WI38 (cell line): ENCODE measurements around the gene USP48.

Experiments
- H3K4me3 ChIP-seq: 2 replicates; pipeline ENCODE4 v1.5.1; 2011; ENCODE audit warnings: low read depth, mild to moderate bottlenecking, control low read depth, low read length
- TF ChIP-seq, protein P1 (sequence below): IDR thresholded peaks from 2 replicates; pipeline ENCODE4 v1.5.1; 2012; ENCODE audit warnings: low read depth, mild to moderate bottlenecking, control low read depth, low read length

Gene USP48

DNA sequence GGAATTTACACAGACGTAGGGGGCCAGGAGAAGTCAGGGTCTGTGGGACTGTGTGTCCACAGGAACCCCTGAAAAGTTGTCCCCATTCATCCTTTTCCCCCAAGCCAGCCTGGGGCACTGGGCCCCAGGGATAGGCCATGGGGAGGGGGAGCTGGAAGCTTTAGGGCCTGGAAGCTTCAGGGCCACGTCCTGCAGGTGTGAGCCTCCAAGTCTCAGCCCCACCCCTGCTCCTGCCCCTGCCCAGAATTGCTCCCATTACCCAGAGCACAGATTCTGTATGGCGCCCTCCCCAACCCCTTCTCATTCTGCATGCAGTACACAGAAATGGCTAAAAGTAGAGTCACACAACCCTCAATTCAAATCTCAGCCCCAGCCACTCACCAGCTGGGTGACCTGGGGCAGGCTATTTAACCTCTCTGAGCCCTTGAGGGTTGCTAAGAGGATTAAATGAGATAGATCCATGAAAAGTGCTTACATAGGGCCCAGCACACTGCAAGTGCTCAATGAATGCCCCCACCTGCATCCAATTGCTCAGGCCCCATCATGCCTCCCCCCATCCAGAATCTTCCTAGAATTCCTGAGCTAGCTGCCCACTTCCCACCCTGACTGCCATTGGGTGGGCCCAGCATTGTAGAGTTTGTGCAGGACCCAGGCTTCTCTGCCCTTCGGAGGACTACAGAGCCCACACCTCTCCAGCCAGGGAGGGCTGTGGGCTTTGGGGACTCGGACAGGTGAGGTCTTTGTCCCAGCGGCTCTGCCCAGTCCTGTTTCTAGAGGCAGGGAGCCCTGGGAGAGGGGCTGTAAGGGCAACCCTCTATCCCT is 120.3 kb downstream of the USP48 start:
- TF ChIP-seq, protein P1, sequence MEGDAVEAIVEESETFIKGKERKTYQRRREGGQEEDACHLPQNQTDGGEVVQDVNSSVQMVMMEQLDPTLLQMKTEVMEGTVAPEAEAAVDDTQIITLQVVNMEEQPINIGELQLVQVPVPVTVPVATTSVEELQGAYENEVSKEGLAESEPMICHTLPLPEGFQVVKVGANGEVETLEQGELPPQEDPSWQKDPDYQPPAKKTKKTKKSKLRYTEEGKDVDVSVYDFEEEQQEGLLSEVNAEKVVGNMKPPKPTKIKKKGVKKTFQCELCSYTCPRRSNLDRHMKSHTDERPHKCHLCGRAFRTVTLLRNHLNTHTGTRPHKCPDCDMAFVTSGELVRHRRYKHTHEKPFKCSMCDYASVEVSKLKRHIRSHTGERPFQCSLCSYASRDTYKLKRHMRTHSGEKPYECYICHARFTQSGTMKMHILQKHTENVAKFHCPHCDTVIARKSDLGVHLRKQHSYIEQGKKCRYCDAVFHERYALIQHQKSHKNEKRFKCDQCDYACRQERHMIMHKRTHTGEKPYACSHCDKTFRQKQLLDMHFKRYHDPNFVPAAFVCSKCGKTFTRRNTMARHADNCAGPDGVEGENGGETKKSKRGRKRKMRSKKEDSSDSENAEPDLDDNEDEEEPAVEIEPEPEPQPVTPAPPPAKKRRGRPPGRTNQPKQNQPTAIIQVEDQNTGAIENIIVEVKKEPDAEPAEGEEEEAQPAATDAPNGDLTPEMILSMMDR: no peak
- H3K4me3 ChIP-seq: no peak overlapping the region

DNA sequence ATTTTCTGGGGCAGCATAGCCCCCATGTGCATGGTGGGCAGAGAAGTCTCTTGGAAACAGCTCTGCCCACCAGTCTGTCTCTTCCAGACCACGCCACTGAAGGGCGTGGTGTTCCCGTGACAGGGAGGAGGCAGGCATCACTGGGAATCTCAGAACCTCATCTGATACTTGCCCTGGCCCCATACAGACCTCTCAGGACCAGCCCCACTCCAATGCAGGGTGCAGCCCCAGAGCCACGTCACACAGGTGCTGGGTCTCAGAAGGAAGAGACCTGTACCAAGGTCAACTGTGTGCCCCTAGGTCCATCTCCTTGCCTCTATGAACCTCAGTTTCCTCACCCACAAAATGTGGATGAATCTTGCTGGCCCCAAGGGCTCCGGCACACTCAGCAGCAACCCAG is 121.1 kb downstream of the USP48 start:
- TF ChIP-seq, protein P1: no peak
- H3K4me3 ChIP-seq: no peak overlapping the region

DNA sequence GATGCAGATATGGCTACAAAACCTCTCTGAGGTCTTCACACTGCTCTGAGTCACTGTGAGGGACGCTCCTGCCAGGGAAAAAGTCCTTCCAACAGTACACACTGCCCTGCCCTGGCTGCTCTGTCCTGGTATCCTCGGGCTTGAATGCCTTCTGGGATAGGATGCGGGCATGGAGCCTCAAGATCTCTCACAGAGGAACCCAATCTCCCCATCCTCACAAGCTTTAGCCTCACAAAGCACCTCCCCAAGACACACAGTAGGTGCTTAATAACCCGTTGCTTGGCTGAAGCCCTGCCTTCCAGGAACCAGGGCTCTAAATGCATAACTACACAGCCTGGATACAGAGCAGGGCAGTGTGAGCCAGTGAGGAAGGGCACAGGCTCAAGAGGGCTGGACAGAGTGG is 123.0 kb downstream of the USP48 start:
- TF ChIP-seq, protein P1: no peak
- H3K4me3 ChIP-seq: no peak overlapping the region

DNA sequence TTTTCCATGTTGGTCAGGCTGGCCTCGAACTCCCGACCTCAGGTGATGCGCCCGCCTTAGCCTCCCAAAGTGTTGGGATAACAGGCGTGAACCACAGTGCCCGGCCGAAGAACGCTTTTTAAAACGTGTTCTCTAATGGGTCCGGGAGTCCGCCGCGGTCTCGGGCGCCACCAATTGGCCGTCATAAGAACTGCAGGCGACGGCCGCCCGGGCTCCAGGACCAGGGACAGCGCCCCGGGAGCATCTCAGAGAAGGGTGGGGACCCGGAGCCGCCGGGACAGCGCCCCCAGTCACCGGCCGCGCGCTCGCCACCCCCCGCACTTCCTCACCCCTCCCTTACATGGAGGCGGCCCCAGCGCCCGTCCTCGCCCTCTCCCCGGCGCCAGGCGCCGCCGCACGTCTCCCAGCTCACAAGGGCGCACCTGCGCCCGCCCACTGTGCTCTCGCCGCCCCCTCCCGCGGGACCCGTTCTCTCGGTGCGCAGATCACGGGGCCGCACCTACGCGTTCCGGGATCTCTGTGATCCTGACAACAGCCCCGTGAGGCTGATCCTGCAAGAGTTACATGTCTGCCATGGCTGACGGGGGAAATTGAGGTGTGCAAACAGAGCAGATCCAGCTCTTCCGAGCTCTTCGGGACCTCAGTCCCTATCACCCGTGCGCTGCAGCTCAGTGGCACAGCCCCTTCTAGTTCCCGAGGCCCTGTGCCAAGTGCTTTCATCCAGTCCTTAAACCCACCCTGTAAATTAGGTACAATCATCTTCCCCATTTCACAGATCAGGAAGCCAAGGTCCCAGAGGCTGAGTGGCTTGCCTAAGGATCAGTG is 123.6 kb downstream of the USP48 start:
- H3K4me3 ChIP-seq: no peak overlapping the region
- TF ChIP-seq, protein P1: peak; percentile 75

DNA sequence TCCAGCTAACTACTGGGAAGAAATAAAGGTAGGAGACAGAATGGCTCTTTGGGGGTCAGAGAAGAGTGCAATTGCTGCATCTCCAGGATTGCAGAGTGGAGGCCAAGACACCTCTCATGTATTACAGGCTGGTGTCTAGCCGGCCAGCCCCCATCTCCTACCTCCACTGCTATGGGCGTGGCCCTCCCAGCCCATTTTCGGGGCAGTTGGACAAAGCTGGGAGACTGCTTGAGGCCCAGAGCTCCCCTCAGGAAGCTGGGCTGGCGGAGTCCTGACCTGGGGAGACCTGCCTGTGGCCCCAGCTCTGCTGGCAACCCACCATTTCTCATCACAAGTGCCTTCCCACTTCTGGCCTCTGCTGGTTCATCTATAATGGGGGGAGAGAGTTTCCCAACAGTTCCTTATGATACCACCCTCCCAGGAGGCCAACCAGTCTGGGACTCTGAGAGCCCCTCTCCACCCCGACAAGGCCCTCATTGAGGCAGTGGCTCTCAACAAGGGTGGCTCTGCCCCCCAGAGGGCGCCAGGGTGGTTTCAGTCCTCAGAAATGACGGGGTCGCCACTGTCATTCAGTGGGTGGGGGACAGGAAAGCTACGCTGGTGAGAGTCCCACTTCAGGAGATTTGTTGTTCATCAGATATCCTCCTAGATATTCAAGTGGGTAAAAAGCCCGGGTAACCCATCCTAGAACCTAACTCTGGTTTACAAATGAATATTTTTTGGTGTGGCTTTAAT is 125.3 kb downstream of the USP48 start:
- no peak overlapping the region for H3K4me3 ChIP-seq
- TF ChIP-seq, protein P1: 0 out of 2 replicates have a peak, but pooled peaks have one; percentile 4

- TF ChIP-seq, protein P1: no peak
- no peak overlapping the region for H3K4me3 ChIP-seq
Observed at GRCh38 chr1:21655748-21656147, 127.2 kb downstream of the USP48 start.
